ENCODE results near the gene CLCN6. TPM values are rescaled to one million over a fixed set of nuclear protein-coding genes. Genes with fewer than 3 reads are reported as not detected.

The CLCN6 gene
- total and polyA plus RNA-seq, 7 donors, result 3.0 to 19.7 (median 16.0) TPM

GRCh38 chr1:11874624-11875023 is 68.6 kb downstream of the CLCN6 start:
- no peak overlapping the region for H3K4me3 ChIP-seq
- H3K27me3 ChIP-seq, result peaks cover 0 to 32% (median 0%) of the 10 kb centered on the region in 3 donors
- H3K9me3 ChIP-seq, result no peaks in the 10 kb centered on the region
- no peak for DNase-seq
- H3K36me3 ChIP-seq, result no peaks in the 10 kb centered on the region
- no peak for TF ChIP-seq CTCF (IDR thresholded peaks at IDR 0.05)
- no peak for TF ChIP-seq POLR2A (IDR thresholded peaks at IDR 0.05)
- TF ChIP-seq EP300 (IDR thresholded peaks at IDR 0.05), result no peak
- no peak for TF ChIP-seq POLR2AphosphoS5 (IDR thresholded peaks at IDR 0.05)
- H3K4me1 ChIP-seq, result peaks cover 0 to 3% (median 0%) of the 10 kb centered on the region in 4 donors
- WGBS, 2 donors, result 63 to 69% methylated on average over 6 of the region's 6 CpGs
- intact Hi-C loops (cut with DNase I), result no loop called here
- no peak overlapping the region for H3K27ac ChIP-seq

GRCh38 chr1:11875094-11875493 is 69.1 kb downstream of the CLCN6 start:
- Histone ChIP-seq H3K9me3 (no peaks in the 10 kb centered on the region), H3K36me3 (no peaks in the 10 kb centered on the region), H3K27me3 (peaks cover 0 to 30% (median 0%) of the 10 kb centered on the region in 3 donors), H3K4me1 (peaks cover 0 to 7% (median 2%) of the 10 kb centered on the region in 4 donors), H3K4me3 (no peak overlapping the region), H3K27ac (no peak overlapping the region)
- 83 to 86% methylated on average over 10 of the region's 10 CpGs for WGBS, 2 donors
- TF ChIP-seq CTCF (IDR thresholded peaks at IDR 0.05) (no peak), POLR2AphosphoS5 (IDR thresholded peaks at IDR 0.05) (no peak), EP300 (IDR thresholded peaks at IDR 0.05) (no peak), POLR2A (IDR thresholded peaks at IDR 0.05) (no peak)
- intact Hi-C loops (cut with DNase I), result no loop called here
- no peak for DNase-seq

- intact Hi-C loops (cut with DNase I), result no loop called here
- no peaks in the 10 kb centered on the region for H3K9me3 ChIP-seq
- H3K4me3 ChIP-seq, result no peak overlapping the region
- TF ChIP-seq CTCF (IDR thresholded peaks at IDR 0.05) (no peak), POLR2A (IDR thresholded peaks at IDR 0.05) (no peak), EP300 (IDR thresholded peaks at IDR 0.05) (no peak), POLR2AphosphoS5 (IDR thresholded peaks at IDR 0.05) (no peak)
- no peak overlapping the region for H3K27ac ChIP-seq
- H3K4me1 ChIP-seq, result peaks cover 0 to 12% (median 5%) of the 10 kb centered on the region in 4 donors
- no peaks in the 10 kb centered on the region for H3K36me3 ChIP-seq
- no peak for DNase-seq
- WGBS, 2 donors, result 56 to 59% methylated on average over 6 of the region's 6 CpGs
- peaks cover 0 to 25% (median 0%) of the 10 kb centered on the region in 3 donors for H3K27me3 ChIP-seq
Measured at GRCh38 chr1:11877074-11877473, 71.1 kb downstream of the CLCN6 start.

- no peak for DNase-seq
- Histone ChIP-seq H3K4me3 (no peak overlapping the region), H3K9me3 (no peaks in the 10 kb centered on the region), H3K36me3 (no peaks in the 10 kb centered on the region), H3K27ac (no peak overlapping the region), H3K4me1 (peaks cover 0 to 12% (median 5%) of the 10 kb centered on the region in 4 donors), H3K27me3 (peaks cover 0 to 30% (median 0%) of the 10 kb centered on the region in 3 donors)
- 78 to 90% methylated on average over 31 of the region's 31 CpGs for WGBS, 2 donors
- intact Hi-C loops (cut with DNase I), result no loop called here
- TF ChIP-seq POLR2A (IDR thresholded peaks at IDR 0.05) (no peak), POLR2AphosphoS5 (IDR thresholded peaks at IDR 0.05) (no peak)
Measured at GRCh38 chr1:11878081-11878890, 72.3 kb downstream of the CLCN6 start.

GRCh38 chr1:11878891-11879190 is 72.8 kb downstream of the CLCN6 start:
- H3K4me1 ChIP-seq, result peaks cover 0 to 12% (median 5%) of the 10 kb centered on the region in 4 donors
- no peak overlapping the region for H3K27ac ChIP-seq
- peaks cover 0 to 29% (median 0%) of the 10 kb centered on the region in 3 donors for H3K27me3 ChIP-seq

More at GRCh38 chr1:11878891-11879190, 72.8 kb downstream of the CLCN6 start:
- WGBS, 2 donors, result 86 to 89% methylated on average over 6 of the region's 6 CpGs
- Histone ChIP-seq H3K36me3 (no peaks in the 10 kb centered on the region), H3K9me3 (no peaks in the 10 kb centered on the region), H3K4me3 (no peak overlapping the region)
- DNase-seq, result no peak
- TF ChIP-seq POLR2AphosphoS5 (IDR thresholded peaks at IDR 0.05) (no peak), EP300 (IDR thresholded peaks at IDR 0.05) (no peak), CTCF (IDR thresholded peaks at IDR 0.05) (no peak), POLR2A (IDR thresholded peaks at IDR 0.05) (no peak)
- intact Hi-C loops (cut with DNase I), result no loop called here
